ENCODE results near the gene RFTN1. TPM values are rescaled to one million over a fixed set of nuclear protein-coding genes. Genes with fewer than 3 reads are reported as not detected.

The RFTN1 gene
- total RNA-seq, 1 experiment from 2014 or later = 9.7 TPM

- in situ Hi-C loops (cut with HindIII; ENCODE audit: low pct_unique_long_range_greater_than_20kb, low sequenced_read_pairs) = no loop called here
- no peak for DNase-seq (ENCODE audit: low read depth)
Observed at GRCh38 chr3:16335333-16335732, 178.2 kb downstream of the RFTN1 start.

- in situ Hi-C loops (cut with HindIII; ENCODE audit: low pct_unique_long_range_greater_than_20kb, low sequenced_read_pairs) = no loop called here
Observed at GRCh38 chr3:16334909-16335308, 178.6 kb downstream of the RFTN1 start.

GRCh38 chr3:16332904-16333426, 180.5 kb downstream of the RFTN1 start:
- in situ Hi-C loops (cut with HindIII; ENCODE audit: low pct_unique_long_range_greater_than_20kb, low sequenced_read_pairs) = no loop called here
- no peak for DNase-seq (ENCODE audit: low read depth)

More at GRCh38 chr3:16334909-16335308, 178.6 kb downstream of the RFTN1 start:
- no peak for DNase-seq (ENCODE audit: low read depth)

- no peak for DNase-seq (ENCODE audit: low read depth)
- in situ Hi-C loops (cut with HindIII; ENCODE audit: low pct_unique_long_range_greater_than_20kb, low sequenced_read_pairs) = no loop called here
Observed at GRCh38 chr3:16331319-16331883, 182.1 kb downstream of the RFTN1 start.

GRCh38 chr3:16330351-16330750, 183.1 kb downstream of the RFTN1 start:
- in situ Hi-C loops (cut with HindIII; ENCODE audit: low pct_unique_long_range_greater_than_20kb, low sequenced_read_pairs) = no loop called here

GRCh38 chr3:16329826-16330129, 183.7 kb downstream of the RFTN1 start:
- in situ Hi-C loops (cut with HindIII; ENCODE audit: low pct_unique_long_range_greater_than_20kb, low sequenced_read_pairs) = no loop called here
- no peak for DNase-seq (ENCODE audit: low read depth)

More at GRCh38 chr3:16330351-16330750, 183.1 kb downstream of the RFTN1 start:
- no peak for DNase-seq (ENCODE audit: low read depth)

GRCh38 chr3:16329036-16329825, 184.3 kb downstream of the RFTN1 start:
- in situ Hi-C loops (cut with HindIII; ENCODE audit: low pct_unique_long_range_greater_than_20kb, low sequenced_read_pairs) = no loop called here

GRCh38 chr3:16328124-16328523, 185.4 kb downstream of the RFTN1 start:
- in situ Hi-C loops (cut with HindIII; ENCODE audit: low pct_unique_long_range_greater_than_20kb, low sequenced_read_pairs) = no loop called here
- DNase-seq (ENCODE audit: low read depth) = no peak

More at GRCh38 chr3:16329036-16329825, 184.3 kb downstream of the RFTN1 start:
- no peak for DNase-seq (ENCODE audit: low read depth)

- no peak for DNase-seq (ENCODE audit: low read depth)
- in situ Hi-C loops (cut with HindIII; ENCODE audit: low pct_unique_long_range_greater_than_20kb, low sequenced_read_pairs) = no loop called here
Observed at GRCh38 chr3:16326724-16327349, 186.7 kb downstream of the RFTN1 start.

GRCh38 chr3:16325850-16326249, 187.6 kb downstream of the RFTN1 start:
- in situ Hi-C loops (cut with HindIII; ENCODE audit: low pct_unique_long_range_greater_than_20kb, low sequenced_read_pairs) = no loop called here
- no peak for DNase-seq (ENCODE audit: low read depth)

- in situ Hi-C loops (cut with HindIII; ENCODE audit: low pct_unique_long_range_greater_than_20kb, low sequenced_read_pairs) = no loop called here
- DNase-seq (ENCODE audit: low read depth) = no peak
Observed at GRCh38 chr3:16323737-16324136, 189.8 kb downstream of the RFTN1 start.

GRCh38 chr3:16322189-16322588, 191.3 kb downstream of the RFTN1 start:
- no peak for DNase-seq (ENCODE audit: low read depth)
- in situ Hi-C loops (cut with HindIII; ENCODE audit: low pct_unique_long_range_greater_than_20kb, low sequenced_read_pairs) = no loop called here

GRCh38 chr3:16320711-16321110, 192.8 kb downstream of the RFTN1 start:
- in situ Hi-C loops (cut with HindIII; ENCODE audit: low pct_unique_long_range_greater_than_20kb, low sequenced_read_pairs) = no loop called here
- no peak for DNase-seq (ENCODE audit: low read depth)

- in situ Hi-C loops (cut with HindIII; ENCODE audit: low pct_unique_long_range_greater_than_20kb, low sequenced_read_pairs) = no loop called here
- DNase-seq (ENCODE audit: low read depth) = no peak
Observed at GRCh38 chr3:16319723-16320122, 193.8 kb downstream of the RFTN1 start.

GRCh38 chr3:16319307-16319706, 194.2 kb downstream of the RFTN1 start:
- no peak for DNase-seq (ENCODE audit: low read depth)
- in situ Hi-C loops (cut with HindIII; ENCODE audit: low pct_unique_long_range_greater_than_20kb, low sequenced_read_pairs) = no loop called here

GRCh38 chr3:16318176-16318575, 195.3 kb downstream of the RFTN1 start:
- in situ Hi-C loops (cut with HindIII; ENCODE audit: low pct_unique_long_range_greater_than_20kb, low sequenced_read_pairs) = no loop called here
- DNase-seq (ENCODE audit: low read depth) = no peak

- DNase-seq (ENCODE audit: low read depth) = no peak
- in situ Hi-C loops (cut with HindIII; ENCODE audit: low pct_unique_long_range_greater_than_20kb, low sequenced_read_pairs) = no loop called here
Observed at GRCh38 chr3:16317561-16317945, 195.9 kb downstream of the RFTN1 start.

- in situ Hi-C loops (cut with HindIII; ENCODE audit: low pct_unique_long_range_greater_than_20kb, low sequenced_read_pairs) = no loop called here
- DNase-seq (ENCODE audit: low read depth) = no peak
Observed at GRCh38 chr3:16316847-16317560, 196.5 kb downstream of the RFTN1 start.

- in situ Hi-C loops (cut with HindIII; ENCODE audit: low pct_unique_long_range_greater_than_20kb, low sequenced_read_pairs) = no loop called here
- no peak for DNase-seq (ENCODE audit: low read depth)
Observed at GRCh38 chr3:16316396-16316795, 197.1 kb downstream of the RFTN1 start.

Data from Caki2 (cell line).